HG03097 (cell line): ENCODE data around the gene EEF1AKMT2.
"Not testable (repeated sequence)": the region's sequence is repeated elsewhere in the genome, so short reads cannot be mapped to it uniquely, and the experiment has no call there.

ENCODE experiments used
- ATAC-seq: cut with Tn5 transposase; IDR thresholded peaks from one replicate; pipeline ENCODE4 v1.9.1; 2021; ENCODE audit not compliant: unreplicated experiment, low FRiP score

The EEF1AKMT2 gene

DNA sequence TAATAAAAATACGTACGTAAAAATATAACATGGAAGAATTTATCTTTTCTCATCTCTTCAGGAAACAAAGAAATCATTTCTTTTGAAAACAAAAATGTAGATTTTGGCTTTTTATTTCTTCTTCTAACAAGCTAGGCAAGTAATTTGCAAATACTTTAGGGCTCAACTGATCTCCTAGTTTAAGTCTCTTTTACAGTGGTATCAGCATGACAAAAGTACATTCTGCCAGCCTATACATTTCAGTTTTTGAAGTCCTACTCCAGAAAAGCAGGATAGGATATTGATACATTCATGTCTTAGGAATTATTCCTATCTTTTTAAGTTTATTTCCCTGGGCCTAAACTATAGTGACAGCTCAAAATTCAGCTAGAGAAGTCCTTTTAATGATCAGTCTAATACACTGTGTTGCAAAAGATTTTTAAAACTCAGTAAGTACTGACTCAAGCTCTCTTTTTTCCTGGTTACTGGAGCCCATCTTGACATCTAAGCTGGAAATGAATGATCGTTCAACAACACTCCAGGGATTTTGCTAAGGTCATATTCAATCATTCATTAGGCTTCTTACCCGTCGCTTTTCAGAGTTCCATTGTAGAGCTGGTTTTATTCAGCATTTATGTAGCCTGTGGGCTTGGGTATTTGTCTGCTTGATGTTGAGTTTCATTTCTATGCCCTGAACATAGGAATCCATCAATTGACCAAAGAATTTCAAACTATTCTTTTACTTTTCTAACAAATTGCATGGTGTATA is 35.4 kb downstream of the EEF1AKMT2 start:
- ATAC-seq = no peak

DNA sequence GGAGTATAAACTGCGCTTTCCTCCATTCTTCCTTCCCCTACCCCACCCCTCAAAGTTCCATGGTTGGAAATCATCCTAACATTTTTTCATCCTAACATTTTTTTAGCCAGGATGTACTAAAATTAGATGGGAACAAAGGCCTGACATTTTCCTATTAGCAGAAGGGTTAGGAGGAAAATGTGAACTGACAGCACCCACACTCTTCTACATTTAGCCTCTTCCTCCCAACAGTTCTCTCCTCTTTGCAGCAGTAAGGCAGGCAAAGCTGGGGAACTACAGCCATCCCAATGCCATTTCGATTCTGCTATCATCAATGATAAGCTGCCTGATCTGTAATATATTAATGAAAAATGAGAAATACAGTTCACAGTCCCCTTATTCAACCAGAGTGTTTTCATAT is 36.1 kb downstream of the EEF1AKMT2 start:
- no peak for ATAC-seq

DNA sequence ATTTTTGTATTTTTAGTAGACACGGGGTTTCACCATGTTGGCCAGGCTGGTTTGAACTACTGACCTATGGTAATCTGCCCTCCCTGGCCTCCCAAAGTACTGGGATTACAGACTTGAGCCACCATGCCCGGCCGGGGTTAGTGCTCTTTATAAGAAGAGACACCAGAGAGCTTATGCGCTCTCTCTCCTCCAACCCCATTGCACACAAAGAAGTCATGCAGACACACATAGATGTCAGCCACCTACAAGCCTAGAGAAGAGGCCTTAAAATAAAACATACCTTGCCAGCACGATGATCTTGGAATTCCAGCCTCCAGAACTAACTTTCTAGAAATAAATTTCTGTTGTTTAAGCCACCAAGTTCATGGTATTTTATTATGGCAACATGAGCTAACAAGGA is 37.5 kb downstream of the EEF1AKMT2 start:
- no peak for ATAC-seq

DNA sequence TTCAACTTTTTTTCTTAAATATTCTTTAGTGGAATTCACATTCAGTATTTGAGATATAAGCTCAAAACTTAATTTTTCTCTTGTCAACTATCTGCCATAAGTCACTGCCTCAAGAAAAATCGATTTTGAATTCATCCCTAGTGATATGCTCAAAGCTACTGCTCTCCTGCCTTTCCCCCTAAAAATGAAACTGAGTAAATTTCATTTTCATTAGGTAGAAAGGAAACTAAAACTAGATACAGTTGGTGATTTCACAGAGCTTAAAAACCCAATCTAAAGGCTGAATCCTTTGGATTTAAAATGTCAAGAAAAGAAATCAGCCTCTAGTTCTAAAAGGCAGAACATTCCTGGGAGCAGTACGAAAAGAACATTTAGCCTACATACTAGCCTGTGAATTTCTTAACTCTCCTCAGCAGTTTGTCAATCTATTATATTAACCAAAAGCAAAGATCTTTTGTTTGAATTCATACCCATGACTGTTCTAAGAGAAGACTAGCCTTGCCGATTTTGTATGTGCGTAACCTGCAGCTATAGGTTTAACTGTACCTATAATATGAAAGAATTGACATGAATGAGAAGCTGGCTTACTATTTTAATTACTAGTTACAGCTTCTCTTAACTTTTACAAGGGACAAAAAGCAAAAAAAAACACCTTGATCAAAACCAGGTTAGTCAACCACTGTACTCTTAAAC is 42.6 kb downstream of the EEF1AKMT2 start:
- no peak for ATAC-seq

DNA sequence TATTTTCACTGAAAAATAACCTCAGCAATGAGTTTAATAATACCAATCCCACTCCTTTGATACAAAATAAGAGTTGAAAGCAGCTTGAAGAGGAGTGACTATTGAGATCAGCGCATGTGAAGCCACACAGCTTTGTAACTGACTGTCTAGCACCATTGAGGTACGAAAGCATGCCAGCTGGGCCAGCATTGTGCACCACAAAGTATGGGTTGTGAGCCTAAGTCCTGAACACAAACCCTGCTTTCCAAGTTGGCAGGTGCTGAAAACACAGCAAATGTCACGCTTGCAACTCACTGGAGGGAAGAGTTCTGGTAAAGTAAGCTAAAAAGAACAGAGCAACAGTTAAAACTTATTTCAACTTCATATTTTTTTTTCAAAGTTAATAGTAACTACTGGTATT is 43.5 kb downstream of the EEF1AKMT2 start:
- ATAC-seq = no peak

DNA sequence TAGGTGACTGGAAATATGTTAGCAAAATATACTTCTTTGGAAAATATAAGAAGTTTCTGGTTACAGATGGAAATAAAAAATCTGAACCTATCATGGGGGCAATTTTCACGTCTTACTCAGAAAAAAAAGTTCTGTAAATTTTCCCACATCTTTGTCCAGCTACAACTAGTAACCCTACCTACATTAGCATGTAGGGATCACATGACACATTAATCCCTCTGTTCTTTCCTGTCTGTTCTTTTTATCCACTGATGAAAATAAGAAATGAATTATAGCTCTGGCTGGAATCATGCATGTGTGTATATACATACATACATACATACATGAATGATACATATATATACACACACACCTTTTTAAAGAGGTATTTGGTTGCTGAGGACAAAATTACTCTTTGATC is 43.9 kb downstream of the EEF1AKMT2 start:
- ATAC-seq = no peak

DNA sequence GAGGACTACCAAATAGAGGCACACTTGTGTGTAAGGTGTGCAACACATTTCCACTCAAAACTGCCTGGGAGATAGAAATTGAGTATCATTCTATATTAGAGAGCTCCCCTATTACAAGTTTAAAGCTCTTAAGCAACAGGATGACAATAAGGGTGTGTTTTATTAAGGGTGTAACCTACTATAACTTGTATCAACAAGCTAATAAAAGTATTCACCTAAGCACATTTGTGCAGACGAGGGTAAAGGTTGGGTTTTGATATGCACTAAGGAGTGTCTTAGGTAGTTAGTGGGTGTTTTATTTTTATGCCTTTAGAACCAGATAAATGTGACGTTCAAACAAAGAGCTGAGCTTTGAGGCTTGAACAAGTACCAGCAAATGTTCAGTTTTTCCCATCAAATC is 44.7 kb downstream of the EEF1AKMT2 start:
- no peak for ATAC-seq

DNA sequence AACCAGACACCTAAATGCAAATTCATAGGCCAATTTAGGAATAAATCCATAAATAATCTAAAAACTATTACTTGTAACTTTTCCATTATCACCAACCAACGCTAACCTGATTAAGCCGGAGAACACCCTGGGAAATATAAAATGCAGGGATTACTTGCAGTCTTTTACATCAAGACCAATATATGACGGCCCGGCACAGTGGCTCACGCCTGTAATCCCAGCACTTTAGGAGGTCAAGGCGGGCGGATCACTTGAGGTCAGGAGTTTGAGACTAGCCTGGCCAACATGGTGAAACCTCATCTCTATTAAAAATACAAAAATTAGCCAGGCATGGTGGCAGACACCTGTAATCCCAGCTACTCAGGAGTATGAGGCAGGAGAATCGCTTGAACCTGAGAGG is 45.2 kb downstream of the EEF1AKMT2 start:
- not testable (repeated sequence) for ATAC-seq

DNA sequence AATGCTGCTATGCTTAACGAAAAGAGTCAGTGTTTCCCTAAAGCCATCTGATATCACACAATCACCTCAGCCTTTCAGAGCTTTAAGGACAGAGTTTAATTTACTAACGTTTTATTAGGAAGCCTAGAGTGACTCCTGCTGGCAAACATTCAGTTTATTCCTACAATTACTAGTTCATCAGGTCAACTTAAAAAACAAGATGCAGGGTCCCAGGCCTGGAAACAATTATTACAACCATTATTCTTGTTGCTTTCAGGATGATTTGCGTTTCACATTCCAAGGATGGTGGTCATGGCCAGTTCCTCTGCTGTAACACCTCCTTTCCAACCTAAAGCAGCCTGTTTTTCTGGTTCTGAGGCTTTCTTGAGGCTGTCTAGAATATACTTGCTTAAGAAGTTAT is 46.0 kb downstream of the EEF1AKMT2 start:
- no peak for ATAC-seq

DNA sequence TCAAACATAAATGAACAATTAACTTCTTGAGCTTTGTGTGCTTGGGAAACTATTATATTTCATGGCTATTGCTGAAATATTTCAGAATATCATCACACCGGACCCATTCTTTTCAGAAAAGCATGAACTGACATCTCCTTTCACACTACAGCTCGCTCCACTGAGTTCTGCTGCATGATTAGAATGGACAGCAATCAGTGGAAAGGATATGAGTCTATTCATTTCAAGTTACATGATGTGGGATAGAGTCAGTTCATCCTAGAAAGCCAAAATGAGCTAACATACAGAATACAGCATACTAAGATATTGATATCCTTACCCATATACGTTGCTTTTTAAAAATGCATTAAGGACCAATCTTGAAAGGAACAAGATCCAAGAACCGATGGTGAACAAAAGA is 46.4 kb downstream of the EEF1AKMT2 start:
- ATAC-seq = no peak

DNA sequence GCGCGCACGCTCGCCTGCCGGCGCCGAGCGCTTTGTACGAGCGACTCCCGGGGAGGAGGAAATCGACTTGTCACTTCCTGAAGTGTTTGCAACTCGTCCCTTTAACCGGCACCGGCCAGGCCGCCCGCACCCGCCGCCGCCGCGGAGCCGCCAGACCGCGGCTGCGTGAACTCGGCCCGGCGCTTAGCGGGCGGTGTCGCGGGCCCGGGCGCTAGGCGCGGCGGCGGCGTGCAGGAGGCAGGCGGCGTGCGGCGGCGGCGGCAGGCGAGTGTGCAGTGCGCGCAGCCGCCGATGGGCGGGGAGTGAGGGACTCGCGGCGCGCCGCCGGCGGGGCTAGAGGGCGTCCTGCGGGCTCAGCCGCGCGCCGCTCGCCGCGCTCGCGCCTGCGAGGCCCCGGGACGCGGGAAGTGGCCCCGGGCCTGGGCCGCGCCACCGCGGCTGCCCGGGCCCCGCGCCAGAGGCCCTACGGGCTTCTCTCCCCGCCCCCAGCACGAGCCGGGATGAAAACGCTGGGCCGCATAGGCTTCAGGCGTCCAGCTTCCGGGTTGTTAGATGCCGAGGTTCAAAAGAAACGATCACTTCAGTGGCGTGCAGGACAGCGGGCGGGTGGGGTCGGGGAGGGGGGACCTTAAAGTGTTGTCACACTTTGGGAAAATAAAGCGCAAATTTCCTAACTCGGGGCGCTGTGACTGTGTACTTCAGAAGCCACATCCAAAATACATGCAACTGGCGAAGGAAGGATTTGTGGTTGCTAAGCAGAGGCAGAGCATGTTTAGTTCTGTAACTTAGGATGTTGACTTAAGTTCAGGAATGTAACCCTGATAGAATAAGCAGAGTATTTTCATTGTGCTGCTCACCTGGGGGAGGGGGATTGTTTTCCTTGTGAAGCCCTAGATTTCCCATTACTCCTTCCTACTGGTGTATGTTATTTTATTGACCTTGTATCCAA is 47.3 kb downstream of the EEF1AKMT2 start, which contains the start of gene FAM53B:
Gene FAM53B (minus strand): TSS at position 277 of the 949 bp plus-strand sequence. CDS start 37,665 bp downstream, outside the sequence.
- ATAC-seq = peak; percentile 48

DNA sequence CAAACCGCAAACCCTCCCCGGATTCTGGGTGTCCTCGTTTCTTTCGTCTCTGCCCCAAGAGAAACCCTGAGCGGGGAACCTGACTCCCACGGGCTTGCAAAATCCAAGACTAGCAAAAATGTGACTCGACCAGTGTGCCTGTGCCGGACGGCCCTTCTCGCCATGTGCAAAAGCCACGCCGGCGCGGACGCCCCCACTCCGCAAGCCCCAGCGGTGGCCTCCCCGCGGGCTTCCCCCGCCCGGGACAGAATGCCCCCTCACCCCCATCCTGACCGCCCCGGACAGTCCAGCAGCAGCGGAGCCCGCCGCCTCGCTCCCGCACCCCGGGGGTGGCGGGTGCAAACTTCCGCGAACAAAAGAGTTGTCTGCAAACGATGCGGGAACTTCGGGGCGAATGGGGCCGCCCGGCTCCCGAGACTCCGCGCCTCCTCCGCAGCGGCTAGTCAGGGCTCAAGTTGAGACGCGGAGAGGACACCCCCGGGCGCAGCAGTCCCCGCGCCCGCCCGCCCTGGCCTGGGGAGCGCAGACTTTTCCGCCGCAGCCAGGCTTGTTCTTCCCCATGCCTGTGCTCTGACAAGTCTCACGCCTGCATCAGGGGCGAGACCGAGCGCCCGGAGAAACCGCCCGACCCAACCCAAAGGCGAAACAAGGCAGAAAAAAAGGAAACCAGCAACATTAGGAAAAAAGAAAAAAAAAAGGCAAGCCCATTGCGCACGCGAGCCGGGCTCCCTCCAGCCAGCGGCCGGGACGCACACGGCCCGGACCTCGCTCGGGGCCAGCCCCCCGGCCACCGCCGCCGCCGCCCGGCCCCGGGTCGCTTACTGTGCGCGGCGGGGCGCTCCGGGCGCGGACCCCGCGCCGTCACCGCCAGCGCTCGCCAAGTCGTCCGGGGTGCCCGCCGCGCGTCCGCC is 48.2 kb downstream of the EEF1AKMT2 start:
- no peak for ATAC-seq

DNA sequence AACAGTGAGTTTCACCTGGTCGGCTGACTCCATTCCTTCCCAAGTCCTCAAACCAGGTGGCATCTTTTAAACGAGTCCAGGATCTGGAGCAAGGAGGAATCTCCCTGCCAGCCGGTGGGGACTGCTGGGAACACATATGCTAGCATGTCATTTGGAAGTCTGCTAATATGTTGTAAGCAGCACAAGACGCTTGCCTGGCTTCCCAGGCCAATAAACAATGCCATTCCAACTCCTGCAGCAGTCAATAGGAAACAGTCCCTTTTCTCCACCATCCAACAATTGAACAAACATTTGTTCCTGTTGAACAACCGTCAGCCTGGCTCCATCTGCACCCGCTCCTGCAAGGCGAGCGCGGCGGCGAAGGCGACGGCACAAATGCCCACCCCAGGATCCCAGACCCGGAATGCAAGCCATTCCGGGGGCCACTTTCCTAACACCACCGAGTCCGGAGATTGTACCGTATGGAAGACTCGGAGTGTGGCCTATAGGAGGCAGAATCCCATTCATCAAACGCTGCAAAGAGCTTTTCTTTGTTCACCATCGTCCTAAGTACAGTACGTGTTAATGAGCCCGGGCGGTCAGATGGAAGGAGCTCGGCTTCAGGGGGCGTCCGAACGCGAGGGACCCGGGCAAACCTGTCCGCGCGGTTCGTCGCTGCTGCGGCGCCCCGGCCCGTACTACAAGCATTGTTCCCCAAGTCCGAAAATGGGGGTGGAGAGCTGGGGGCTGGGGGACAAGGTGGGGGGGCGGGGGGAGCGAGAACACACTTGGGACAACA is 49.1 kb downstream of the EEF1AKMT2 start:
- ATAC-seq = no peak

DNA sequence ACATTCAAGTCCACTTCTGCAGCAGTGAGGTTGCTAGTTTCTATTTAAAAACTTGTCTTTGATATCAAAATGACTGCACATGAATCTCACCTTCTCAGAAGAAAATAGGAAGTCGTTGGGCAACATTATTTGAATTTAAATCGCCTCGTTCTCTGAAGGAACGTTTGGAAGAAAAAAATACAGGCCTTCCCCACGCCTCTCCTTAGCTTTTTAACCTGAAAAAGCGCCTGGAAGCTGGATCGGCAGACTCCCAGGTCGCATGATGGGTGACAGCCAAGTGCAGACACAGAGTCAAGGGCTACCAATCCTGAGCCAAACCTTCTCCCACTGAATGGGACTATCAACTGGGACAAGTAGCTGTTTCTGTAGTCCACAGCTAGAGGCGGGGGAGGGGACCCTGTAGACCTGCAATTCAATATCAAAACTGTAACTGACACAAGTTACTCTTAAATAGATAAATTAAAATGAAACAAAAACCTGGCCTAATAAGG is 49.7 kb downstream of the EEF1AKMT2 start:
- no peak for ATAC-seq

DNA sequence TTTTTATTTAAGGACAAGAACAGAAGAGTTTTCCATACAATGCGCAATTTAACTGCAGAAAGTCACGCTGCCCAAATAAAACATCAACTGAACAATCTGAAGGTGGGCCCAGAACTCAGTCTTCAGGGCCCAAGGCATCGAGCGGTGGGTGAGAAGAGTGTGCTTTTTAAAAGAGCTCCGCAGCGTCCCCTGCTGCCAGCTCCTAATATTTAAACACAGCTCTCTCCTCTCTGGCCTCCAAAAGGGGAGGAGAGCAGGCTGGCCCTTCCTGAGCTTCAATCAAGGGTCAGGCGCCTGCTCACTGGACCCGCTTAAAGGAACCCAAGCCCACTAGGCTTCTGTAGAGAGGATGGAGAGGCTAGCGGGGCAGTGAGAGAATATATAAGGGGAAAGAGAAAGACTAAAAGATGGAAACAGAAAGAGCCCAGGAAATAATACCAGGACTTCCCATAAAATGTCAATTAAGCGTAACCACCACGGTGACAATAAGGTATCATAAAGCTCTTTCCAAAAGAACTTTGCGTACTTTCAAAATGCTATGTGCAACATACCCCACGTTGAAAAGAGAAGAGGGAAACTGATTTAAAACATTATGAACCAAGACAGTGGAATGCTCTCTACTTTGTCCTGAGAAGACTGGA is 50.3 kb downstream of the EEF1AKMT2 start:
- ATAC-seq = peak; percentile 34

DNA sequence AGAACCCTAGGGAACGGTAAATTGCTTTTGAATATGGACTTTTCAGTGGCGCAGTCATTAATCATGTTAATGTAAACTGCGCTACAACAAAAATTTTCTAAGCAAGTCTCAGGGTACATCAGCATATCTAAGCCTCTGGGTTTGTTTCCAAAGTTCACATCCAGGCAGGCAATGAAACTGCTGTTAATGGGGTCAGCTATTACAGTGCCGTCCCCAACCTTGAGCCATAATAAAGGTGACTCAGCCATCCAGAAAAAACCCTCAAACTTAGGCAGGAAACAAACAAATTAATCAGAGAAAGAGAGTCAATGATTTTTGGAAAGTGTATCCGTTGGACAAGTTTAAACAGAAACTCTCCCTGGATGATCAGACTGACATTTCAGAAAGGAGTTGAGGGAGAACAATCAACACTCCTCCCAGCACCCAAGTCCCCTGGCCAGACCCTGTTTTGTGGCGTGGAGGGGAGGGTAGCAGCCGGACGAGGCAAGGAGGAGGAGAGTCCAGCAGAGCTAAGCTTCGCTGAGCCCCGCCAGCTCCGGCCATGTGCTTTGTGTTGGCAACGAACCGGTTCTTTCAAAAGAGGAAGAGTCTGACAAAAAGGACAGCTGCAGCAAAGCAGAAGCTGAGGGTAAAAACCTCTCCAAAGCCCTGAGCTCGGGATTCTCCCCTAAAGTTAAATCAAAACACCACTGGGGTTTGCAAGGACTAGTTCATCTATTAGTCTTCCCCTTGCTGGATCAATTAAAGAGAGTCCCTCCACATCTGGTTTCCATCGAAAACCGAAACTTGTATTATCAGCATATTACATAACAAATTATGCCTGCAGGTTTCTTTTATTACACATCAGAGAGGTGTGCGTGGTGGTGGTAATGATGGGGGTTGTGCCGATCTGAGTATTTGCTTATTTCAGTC is 51.1 kb downstream of the EEF1AKMT2 start:
- ATAC-seq = no peak

DNA sequence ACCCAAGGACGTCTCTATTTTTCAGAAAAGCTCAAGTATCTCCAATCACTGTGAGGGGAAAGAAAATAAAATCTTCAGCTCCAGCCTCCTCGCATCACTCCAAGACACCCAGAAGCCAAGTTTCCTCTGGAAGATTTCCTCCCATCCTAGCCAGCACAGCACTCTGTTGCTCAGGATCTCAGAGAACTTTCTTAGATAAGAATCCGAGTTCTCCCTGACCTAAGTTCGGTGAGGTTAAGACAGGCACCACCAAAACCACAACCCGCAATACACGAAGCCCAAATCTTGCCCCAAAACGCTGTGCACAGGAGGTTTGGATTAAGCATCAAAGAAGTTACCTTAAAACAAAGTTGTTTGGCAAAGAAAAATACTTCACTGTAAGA is 51.7 kb downstream of the EEF1AKMT2 start:
- no peak for ATAC-seq
